Liver (tissue), 9 donors: ENCODE results near the gene ADGRF3. TPM values are rescaled to one million over a fixed set of nuclear protein-coding genes. Genes with fewer than 3 reads are reported as not detected.

Experiments
- DNase-seq: peaks from one replicate; pipeline ENCODE4 v3.0.0-alpha.2; 2017; ENCODE audit warnings: low spot score
- H3K27ac ChIP-seq, 2 donors: one replicate each; pipeline ENCODE4 v1.7.0; 2013; ENCODE audit warnings: inconsistent platforms in 2 of 2, low read length in 2 of 2, control low read depth in 1 of 2, low read depth in 1 of 2, mild to moderate bottlenecking in 1 of 2
- H3K27me3 ChIP-seq, 4 donors: one replicate each; pipeline versions ENCODE4 v1.6.1 to v1.7.0; 2013; ENCODE audit warnings: low read length in 3 of 4, inconsistent platforms in 1 of 4, mild to moderate bottlenecking in 1 of 4, moderate library complexity in 1 of 4; ENCODE audit not compliant: control insufficient read depth in 4 of 4, insufficient read depth in 4 of 4
- H3K36me3 ChIP-seq, 4 donors: one replicate each; pipeline versions ENCODE4 v1.6.1 to v1.7.0; 2013; ENCODE audit warnings: low read length in 3 of 4, mild to moderate bottlenecking in 3 of 4, low read depth in 1 of 4, moderate library complexity in 1 of 4; ENCODE audit not compliant: control insufficient read depth in 4 of 4, insufficient read depth in 3 of 4
- H3K4me1 ChIP-seq, 4 donors: one replicate each; pipeline versions ENCODE4 v1.6.1 to v1.7.0; 2013; ENCODE audit warnings: low read length in 3 of 4, mild to moderate bottlenecking in 3 of 4, moderate library complexity in 1 of 4; ENCODE audit not compliant: control insufficient read depth in 4 of 4, insufficient read depth in 4 of 4
- H3K4me3 ChIP-seq, 3 donors: one replicate each; pipeline versions ENCODE4 v1.6.1 to v1.7.0; 2013; ENCODE audit warnings: low read length in 3 of 3, control low read depth in 1 of 3, low read depth in 1 of 3, mild to moderate bottlenecking in 1 of 3
- H3K9ac ChIP-seq, 2 donors: one replicate each; pipeline ENCODE4 v1.7.0; 2013; ENCODE audit warnings: low read length in 2 of 2, mild to moderate bottlenecking in 2 of 2, moderate library complexity in 2 of 2, control low read depth in 1 of 2, low read depth in 1 of 2
- H3K9me3 ChIP-seq, 4 donors: one replicate each; pipeline versions ENCODE4 v1.6.1 to v1.7.0; 2013; ENCODE audit warnings: low read length in 3 of 4; ENCODE audit not compliant: control insufficient read depth in 4 of 4
- ATF3 ChIP-seq: IDR thresholded peaks from 2 replicates; pipeline ENCODE4 v1.6.1; 2016; ENCODE audit warnings: antibody characterized with exemption
- CTCF ChIP-seq: fragments of 150-350 bp; IDR thresholded peaks from 2 replicates; pipeline ENCODE4 v1.5.1; 2017; ENCODE audit warnings: improper control_type of control experiment, low read depth, low read length; ENCODE audit not compliant: missing input control
- FOXA1 ChIP-seq: IDR thresholded peaks from 2 replicates; pipeline ENCODE4 v1.6.1; 2016; ENCODE audit warnings: antibody characterized with exemption
- FOXA2 ChIP-seq: IDR thresholded peaks from 2 replicates; pipeline ENCODE4 v1.6.1; 2016; ENCODE audit warnings: antibody characterized with exemption
- GABPA ChIP-seq, 2 donors: IDR thresholded peaks in 1 of 2; conservative IDR thresholded peaks in 1 of 2; 2 replicates each; pipeline ENCODE4 v1.6.1; 2016; ENCODE audit warnings: antibody characterized with exemption in 2 of 2, mild to moderate bottlenecking in 1 of 2, moderate library complexity in 1 of 2
- JUND ChIP-seq, 2 donors: IDR thresholded peaks; 2 replicates each; pipeline ENCODE4 v1.6.1; 2016; ENCODE audit warnings: antibody characterized with exemption in 2 of 2
- MAX ChIP-seq: IDR thresholded peaks from 2 replicates; pipeline ENCODE4 v1.6.1; 2016; ENCODE audit warnings: antibody characterized with exemption
- NR2F2 ChIP-seq: IDR thresholded peaks from 2 replicates; pipeline ENCODE4 v1.6.1; 2016; ENCODE audit warnings: antibody characterized with exemption
- RAD21 ChIP-seq, 2 donors: IDR thresholded peaks; 2 replicates each; pipeline ENCODE4 v1.6.1; 2016; ENCODE audit warnings: antibody characterized with exemption in 2 of 2, mild to moderate bottlenecking in 2 of 2
- REST ChIP-seq: IDR thresholded peaks from 2 replicates; pipeline ENCODE4 v1.6.1; 2016; ENCODE audit warnings: antibody characterized with exemption, mild to moderate bottlenecking
- RXRA ChIP-seq, 2 donors: IDR thresholded peaks; 2 replicates each; pipeline ENCODE4 v1.6.1; 2017 to 2018; ENCODE audit warnings: antibody characterized with exemption in 2 of 2, mild to moderate bottlenecking in 1 of 2
- SP1 ChIP-seq: IDR thresholded peaks from 2 replicates; pipeline ENCODE4 v1.6.1; 2018; ENCODE audit warnings: antibody characterized with exemption, mild to moderate bottlenecking
- ZBTB33 ChIP-seq: IDR thresholded peaks from 2 replicates; pipeline ENCODE4 v1.6.1; 2016; ENCODE audit warnings: antibody characterized with exemption
- WGBS: extraction: QIAGEN DNeasy Blood & Tissue Kit; methylation state at CpG from one replicate; pipeline ENCODE4 v1.1.7; 2013; 5-methylcytosine and 5-hydroxymethylcytosine counted together
- polyA plus RNA-seq, 2 donors: library from polyadenylated mRNA; stranded (reverse) in 1 of 2; unstranded in 1 of 2; fragments of 200-250 nt in 1 of 2; fragments of >200 nt in 1 of 2; fragmentation: Nextera tagmentation in 1 of 2; extraction: Ambion mirVana in 1 of 2; gene quantifications; one replicate each; pipeline versions ENCODE4 v1.2.1 to v1.2.3, GENCODE V29; 2013 to 2015
- total RNA-seq, 2 donors: library from RNA; depleted of rRNA; stranded (reverse); fragments of >200 nt; gene quantifications; one replicate each; pipeline ENCODE4 v1.2.3, GENCODE V29; 2014
- donor health status: healthy.
- donor health status: healthy.
- donor health status: healthy.
- donor health status: healthy.
- donor health status: healthy.

Gene ADGRF3
- total and polyA plus RNA-seq, 4 donors, result 0.07 to 0.25 (median 0.10) TPM

- H3K36me3 ChIP-seq, result no peaks in the 10 kb centered on the region
- no peak for DNase-seq
- no peaks in the 10 kb centered on the region for H3K27me3 ChIP-seq
- no peaks in the 10 kb centered on the region for H3K9me3 ChIP-seq
- no peak overlapping the region for H3K9ac ChIP-seq
- WGBS, result 60% methylated on average over 5 of the region's 5 CpGs
- TF ChIP-seq GABPA (IDR thresholded peaks at IDR 0.05 in 1 of 2, conservative IDR thresholded peaks at IDR 0.05 in 1 of 2) (no peak), RXRA (IDR thresholded peaks at IDR 0.05) (no peak)
- H3K4me3 ChIP-seq, result no peak overlapping the region
- H3K27ac ChIP-seq, result no peak overlapping the region
- H3K4me1 ChIP-seq, result peaks cover 0 to 2% (median 0%) of the 10 kb centered on the region in 4 donors
Measured at GRCh38 chr2:26327291-26328272, 19.0 kb downstream of the ADGRF3 start.

- Histone ChIP-seq H3K4me1 (peaks cover 0 to 2% (median 0%) of the 10 kb centered on the region in 4 donors), H3K36me3 (no peaks in the 10 kb centered on the region), H3K4me3 (no peak overlapping the region), H3K9ac (no peak overlapping the region), H3K9me3 (no peaks in the 10 kb centered on the region), H3K27me3 (no peaks in the 10 kb centered on the region), H3K27ac (no peak overlapping the region)
- TF ChIP-seq NR2F2 (no peak), GABPA (IDR thresholded peaks at IDR 0.05 in 1 of 2, conservative IDR thresholded peaks at IDR 0.05 in 1 of 2) (no peak), MAX (no peak), REST (no peak), RXRA (IDR thresholded peaks at IDR 0.05) (no peak), RAD21 (IDR thresholded peaks at IDR 0.05) (no peak), SP1 (no peak), FOXA2 (no peak), FOXA1 (no peak), CTCF (no peak), JUND (IDR thresholded peaks at IDR 0.05) (no peak), ZBTB33 (no peak), ATF3 (no peak)
- no peak for DNase-seq
- 93% methylated on average over 1 of the region's 1 CpG for WGBS
Measured at GRCh38 chr2:26326514-26326913, 20.1 kb downstream of the ADGRF3 start.
